HG02981 (cell line): ENCODE measurements around the gene ABCB1.

ENCODE experiments used
- ATAC-seq: cut with Tn5 transposase; IDR thresholded peaks from one replicate; pipeline ENCODE4 v1.9.1; 2021; ENCODE audit warnings: mild to moderate bottlenecking, moderate library complexity; ENCODE audit not compliant: unreplicated experiment

ABCB1 gene

GRCh38 chr7:87517136-87517815 lies 83.4 kb downstream of the ABCB1 start:
- no peak for ATAC-seq

- ATAC-seq: no peak
Measured at GRCh38 chr7:87513735-87514335, 86.8 kb downstream of the ABCB1 start.

GRCh38 chr7:87512906-87513305 lies 87.8 kb downstream of the ABCB1 start:
- ATAC-seq: no peak

GRCh38 chr7:87511510-87511909 lies 89.2 kb downstream of the ABCB1 start:
- ATAC-seq: no peak

- no peak for ATAC-seq
Measured at GRCh38 chr7:87510411-87510875, 90.2 kb downstream of the ABCB1 start.

GRCh38 chr7:87507446-87507845 lies 93.2 kb downstream of the ABCB1 start:
- ATAC-seq: no peak

GRCh38 chr7:87506246-87507180 lies 94.2 kb downstream of the ABCB1 start:
- no peak for ATAC-seq

GRCh38 chr7:87505557-87506245 lies 95.0 kb downstream of the ABCB1 start:
- no peak for ATAC-seq

- no peak for ATAC-seq
Measured at GRCh38 chr7:87505122-87505521, 95.6 kb downstream of the ABCB1 start.

- ATAC-seq: no peak
Measured at GRCh38 chr7:87499494-87499893, 101.2 kb downstream of the ABCB1 start.

GRCh38 chr7:87498893-87499292 lies 101.8 kb downstream of the ABCB1 start:
- no peak for ATAC-seq

- no peak for ATAC-seq
Measured at GRCh38 chr7:87497482-87497881, 103.2 kb downstream of the ABCB1 start.

- ATAC-seq: no peak
Measured at GRCh38 chr7:87495366-87495765, 105.3 kb downstream of the ABCB1 start.

GRCh38 chr7:87494454-87494853 lies 106.2 kb downstream of the ABCB1 start:
- ATAC-seq: no peak

GRCh38 chr7:87483131-87483530 lies 117.6 kb downstream of the ABCB1 start:
- no peak for ATAC-seq

- ATAC-seq: no peak
Measured at GRCh38 chr7:87482115-87482514, 118.6 kb downstream of the ABCB1 start.

GRCh38 chr7:87480386-87480785 lies 120.3 kb downstream of the ABCB1 start:
- no peak for ATAC-seq

GRCh38 chr7:87479951-87480350 lies 120.7 kb downstream of the ABCB1 start:
- ATAC-seq: no peak

- ATAC-seq: no peak
Measured at GRCh38 chr7:87476179-87476557, 124.5 kb downstream of the ABCB1 start.

GRCh38 chr7:87475359-87476178 lies 125.1 kb downstream of the ABCB1 start, which contains the start of gene ABCB4:
ABCB4 (minus strand) TSS chr7:87475680; CDS start chr7:87475465, 215 bp downstream.
- peak; percentile 21 for ATAC-seq
